SK-N-DZ (cell line): ENCODE measurements around the gene EMC10.

Experiments used
- DNase-seq: peaks from one replicate; pipeline ENCODE4 v3.0.0-alpha.2; 2015; ENCODE audit warnings: low spot score

Gene EMC10

DNA sequence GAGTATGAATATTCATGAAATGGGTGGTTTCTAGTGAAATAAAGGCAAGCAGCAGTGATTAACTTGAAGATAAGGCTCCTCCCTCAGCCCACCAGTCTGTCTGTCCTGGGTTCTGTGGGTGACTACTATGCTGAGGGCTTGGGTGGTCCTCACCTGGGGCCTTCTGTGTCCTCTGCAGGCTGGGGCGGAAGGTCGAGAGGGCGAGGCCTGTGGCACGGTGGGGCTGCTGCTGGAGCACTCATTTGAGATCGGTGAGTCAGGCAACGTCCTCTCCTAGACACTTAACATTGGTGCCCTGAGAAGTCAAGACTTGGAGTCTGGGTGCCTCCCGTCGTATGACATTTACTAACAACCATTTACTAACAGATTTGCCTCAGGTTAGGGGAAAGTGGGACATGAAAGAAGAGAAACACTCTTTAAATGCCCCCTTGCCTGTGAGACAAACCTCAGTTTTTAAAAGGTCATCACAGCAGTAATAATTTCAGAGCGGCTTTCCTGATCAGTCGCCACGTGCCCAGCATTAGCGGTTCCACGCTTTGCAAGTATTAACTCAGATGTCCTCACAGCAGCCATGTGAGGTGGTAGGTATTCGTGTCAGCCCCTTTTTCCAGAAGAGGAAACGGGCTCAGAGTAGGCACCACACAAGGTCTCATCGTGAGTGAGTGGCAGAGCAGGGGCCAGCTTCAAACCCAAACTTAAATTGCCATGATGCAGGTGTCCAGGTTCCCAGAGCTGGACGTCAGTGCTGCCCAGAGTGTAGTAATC, 1.6 kb downstream of the EMC10 start:
- no peak for DNase-seq

DNA sequence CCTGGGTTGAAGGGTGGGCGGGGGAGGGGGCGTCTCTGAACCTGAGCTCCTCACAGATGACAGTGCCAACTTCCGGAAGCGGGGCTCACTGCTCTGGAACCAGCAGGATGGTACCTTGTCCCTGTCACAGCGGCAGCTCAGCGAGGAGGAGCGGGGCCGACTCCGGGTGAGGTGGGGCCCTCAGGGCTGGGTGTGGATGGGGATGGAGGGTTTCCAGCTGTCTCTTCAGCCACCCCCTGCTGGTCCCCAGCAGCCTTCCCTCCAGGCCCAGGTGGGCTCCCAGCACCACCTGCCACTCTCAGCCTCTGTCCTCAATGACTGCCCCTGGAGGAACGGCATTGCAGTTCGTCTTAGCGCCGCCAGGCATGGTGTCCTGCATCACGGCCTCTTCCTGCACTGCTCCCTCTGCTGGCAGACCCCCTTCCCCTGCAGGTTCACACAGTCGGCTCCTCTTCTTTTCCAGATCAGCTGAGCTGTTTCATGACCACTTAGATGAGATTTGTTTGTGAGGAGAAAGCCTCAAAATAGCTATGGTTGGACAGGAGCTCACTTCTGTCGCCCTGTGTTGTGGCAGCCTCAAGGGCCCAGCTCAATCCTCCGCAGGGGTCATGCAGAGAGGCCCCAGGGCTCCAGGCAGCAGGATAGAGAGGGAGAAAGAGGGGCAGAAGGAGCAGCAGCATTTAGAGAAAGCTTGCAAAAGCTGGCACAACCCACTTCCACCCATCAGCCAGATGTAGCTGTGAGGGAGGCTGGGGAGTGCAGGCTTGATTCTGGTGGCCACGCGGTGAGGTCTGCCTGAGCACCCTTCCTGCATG, 2.8 kb downstream of the EMC10 start:
- DNase-seq, result no peak

DNA sequence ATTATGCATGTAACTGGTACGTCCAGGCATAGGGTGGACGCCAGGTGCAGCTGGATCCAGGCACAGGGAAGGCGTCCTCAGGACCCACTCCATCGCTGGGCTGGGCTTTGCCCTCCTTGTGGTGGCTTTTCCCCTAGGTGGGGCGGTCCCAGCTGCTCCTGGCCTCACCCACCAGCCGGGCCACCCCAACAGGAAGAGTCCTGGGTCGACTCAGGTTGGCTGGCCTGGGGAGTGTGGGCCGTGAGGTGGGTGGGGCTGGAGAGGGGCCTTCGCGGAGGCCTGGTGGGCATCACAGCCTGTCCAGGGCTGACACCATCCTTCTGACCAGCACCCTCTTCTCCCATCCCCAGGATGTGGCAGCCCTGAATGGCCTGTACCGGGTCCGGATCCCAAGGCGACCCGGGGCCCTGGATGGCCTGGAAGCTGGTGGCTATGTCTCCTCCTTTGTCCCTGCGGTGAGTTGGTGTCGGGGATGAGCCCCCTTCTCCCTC, 3.5 kb downstream of the EMC10 start:
- DNase-seq, result no peak

DNA sequence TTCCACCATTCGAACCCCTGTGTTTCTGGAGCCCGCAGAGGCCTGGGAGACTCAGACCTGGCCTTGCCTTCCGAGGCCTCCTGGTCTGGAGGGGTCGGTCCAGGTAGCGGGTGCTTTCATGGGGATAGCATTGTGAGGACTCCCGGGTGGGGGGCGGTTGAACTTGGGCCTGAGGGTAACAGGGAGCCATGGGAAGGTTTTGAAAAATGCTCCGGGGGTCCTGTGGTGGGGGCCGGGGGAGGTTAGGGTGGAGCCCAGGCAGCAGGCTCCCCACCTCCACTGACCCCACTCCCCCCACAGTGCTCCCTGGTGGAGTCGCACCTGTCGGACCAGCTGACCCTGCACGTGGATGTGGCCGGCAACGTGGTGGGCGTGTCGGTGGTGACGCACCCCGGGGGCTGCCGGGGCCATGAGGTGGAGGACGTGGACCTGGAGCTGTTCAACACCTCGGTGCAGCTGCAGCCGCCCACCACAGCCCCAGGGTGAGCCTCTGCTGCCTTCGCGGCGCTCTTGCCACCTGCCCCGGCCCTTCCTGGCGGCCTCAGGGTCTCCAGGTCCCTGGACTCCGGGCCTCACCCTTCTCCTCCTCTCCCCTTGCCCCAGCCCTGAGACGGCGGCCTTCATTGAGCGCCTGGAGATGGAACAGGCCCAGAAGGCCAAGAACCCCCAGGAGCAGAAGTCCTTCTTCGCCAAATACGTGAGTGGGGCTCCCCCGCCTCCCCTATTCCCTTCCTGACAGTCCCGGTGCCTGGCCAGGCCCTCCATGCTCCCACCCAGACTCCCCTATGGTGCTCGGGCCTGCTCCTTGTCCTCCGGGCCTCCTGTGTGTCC, 4.2 kb downstream of the EMC10 start:
- no peak for DNase-seq

DNA sequence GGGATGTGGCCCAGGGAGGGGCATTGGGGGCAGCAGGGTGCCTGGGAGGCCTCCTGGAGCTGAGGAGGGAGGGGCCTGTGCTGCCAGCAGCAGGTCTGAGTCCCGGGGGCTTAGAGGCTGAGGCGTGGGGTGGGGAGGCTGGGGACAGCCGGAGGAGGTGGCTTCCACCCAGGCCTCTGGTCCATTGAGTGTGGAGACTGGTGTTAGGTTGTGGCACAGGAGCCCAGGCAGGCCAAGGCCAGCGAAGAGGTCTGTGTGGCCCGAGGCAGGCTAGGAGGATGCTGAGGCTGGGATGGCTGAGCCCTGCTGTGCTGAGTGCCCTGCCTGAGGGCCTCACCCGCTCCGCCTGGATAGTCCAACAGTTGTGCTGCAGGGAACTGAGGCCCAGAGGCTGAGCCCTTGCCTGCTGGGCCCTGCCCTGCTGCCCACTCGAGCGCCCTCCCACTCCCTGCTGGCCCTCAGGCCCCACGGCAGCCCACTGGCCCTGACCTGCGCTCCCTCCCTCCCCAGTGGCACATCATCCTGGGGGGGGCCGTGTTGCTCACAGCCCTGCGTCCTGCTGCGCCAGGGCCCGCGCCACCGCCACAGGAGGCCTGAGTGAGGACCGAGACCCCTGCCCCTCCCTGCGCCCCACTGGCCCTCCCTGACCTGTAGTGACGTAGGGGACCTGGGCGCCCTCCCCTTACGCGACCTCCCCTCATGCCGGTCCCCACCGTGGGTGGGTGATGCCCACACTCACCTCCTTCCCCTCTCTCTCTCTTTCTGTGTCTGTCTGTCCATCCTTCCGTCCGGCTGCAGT, 5.2 kb downstream of the EMC10 start:
- DNase-seq, result no peak

DNA sequence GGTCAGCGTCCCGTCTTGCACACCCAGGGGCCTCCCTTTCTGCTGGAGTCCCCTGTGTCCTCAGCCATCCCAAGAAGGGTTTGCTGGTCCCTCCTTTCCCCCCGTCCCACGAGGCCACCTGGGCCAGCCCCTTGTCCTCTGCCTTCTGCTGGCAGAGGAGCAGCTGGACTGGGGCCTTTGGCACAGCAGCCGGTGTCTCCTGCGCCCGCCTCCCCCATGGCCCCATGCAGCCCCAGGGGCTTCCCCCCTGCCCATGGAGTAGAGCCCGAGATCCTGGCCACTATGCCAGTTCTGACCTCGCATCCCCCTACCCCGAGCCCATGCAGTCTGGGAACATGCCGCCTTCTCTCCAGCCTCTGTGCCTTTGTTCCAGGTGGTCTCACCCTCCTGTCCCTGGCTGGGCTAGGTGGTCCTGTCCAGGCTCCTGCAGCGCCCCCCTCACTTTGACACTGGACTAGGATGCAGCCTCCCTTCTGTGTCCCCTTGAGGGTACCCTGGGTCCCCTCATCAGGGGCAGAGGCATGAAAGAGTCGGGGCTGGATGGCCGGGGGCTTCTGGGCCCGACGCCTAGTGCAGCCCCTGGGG, 6.1 kb downstream of the EMC10 start:
- no peak for DNase-seq

DNA sequence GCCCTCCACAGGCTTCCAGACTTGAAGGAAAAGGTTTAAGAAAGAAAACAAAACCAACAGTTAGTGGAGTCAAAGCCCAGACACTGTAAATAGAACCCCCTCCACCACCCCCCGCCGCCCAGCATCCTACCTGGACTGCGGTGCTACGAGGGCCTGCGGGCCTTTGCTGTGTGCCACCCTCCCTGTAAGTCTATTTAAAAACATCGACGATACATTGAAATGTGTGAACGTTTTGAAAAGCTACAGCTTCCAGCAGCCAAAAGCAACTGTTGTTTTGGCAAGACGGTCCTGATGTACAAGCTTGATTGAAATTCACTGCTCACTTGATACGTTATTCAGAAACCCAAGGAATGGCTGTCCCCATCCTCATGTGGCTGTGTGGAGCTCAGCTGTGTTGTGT, 6.6 kb downstream of the EMC10 start:
- DNase-seq, result no peak

DNA sequence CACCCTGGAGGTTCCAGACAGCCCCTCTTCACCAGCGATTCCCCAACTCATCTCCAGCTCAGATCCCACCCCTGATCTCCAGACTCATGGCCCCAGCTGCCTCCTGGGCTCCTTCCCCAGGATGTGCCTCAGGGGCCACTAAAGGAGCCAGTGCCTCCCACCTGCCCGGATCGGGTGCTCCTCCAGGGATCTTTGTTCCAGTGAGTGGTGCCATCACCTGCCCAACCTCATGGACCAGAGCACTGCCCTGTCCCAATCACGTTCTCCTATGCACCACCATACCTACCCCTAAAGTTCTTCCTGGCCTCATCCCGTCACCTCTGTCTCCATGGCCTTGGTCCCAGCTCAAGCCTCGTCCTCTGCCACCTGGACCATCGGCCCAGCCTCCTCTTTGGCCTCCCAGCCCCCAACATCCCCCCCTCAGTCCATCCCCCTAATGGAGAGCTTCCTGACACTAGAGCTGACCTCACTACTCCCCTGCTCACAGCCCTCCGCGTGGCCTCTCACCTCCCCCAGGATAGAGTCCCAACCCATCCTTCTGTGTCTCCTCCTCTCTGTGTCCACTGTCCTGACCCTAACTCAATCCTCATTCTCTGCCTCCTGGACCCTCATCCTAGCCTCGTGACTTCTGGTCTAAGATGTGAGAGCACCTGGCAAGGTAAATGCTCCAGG, 9.1 kb downstream of the EMC10 start:
- DNase-seq, result no peak

DNA sequence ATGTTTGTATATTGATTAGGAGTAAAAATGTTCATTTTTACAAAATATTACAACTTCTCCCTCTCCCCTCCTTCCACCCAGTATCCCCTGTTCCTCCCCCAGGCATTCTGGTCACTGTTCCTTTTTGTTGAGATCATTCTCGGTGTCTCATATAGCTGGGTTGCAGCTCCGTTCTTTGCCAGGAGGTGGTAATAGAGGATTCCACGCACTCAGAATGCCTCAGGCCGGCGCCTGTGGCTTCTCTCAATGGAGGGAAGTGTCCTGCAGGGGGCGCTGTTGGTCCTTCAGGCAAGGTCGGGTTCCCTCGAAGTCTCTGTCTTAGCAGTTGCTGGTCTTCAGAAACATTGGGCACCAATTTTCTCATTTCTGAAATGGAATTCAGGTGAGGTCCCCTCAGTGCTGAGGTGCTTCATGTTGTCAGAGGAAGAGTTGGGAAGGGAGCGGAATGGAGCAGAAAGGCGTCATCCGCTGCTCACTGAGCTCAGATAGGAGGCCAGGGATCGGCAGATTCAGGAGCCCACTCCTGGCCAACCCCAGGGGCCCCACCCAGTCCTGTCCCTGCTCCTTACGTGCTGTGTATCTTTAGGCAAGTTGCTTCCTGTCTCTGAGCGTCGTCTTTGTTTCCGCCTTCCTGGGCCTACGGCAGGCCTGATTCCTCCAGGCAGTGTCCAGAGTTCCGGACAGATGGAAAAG, 10.7 kb downstream of the EMC10 start:
- no peak for DNase-seq

DNA sequence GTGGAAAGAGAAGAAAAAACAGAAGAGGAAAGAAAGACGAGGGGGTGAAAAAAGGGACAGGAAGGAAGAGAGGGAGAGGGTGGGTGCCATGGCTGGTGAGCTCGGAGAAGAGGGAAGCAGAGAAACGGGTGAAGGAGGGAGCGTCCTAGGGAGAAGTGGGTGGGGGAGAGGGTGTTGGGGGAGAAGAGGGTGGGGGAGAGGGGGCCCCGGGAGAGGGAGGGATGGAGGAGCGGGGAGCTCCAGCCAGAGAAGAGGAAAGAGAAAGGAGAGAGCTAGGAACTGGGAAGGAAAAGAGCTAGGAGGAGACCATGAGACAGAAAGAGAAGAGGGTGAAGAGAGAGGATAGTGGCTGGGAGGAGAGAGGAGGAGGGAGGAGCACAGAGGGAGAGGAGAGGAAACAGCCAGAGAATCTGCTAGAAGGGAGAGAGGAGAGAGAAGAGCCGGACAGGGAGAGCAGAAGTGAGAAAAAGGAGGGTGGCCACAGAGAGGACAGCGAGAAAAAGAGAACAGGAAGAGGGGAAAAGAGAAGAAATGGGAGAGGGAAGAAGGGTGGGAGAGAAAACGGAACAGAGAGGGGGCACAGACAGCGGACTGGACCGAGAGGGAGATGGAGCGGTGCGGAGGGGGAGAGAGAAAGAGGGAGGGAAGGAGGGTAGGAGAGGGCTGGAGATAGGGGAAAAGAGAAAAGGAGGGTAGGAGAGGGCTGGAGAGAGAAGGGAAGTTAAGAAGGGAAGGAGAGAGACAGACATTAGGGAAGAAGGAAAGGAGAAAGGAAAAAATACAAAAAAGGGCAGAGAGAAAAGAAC, 12.3 kb downstream of the EMC10 start:
- DNase-seq, result no peak

DNA sequence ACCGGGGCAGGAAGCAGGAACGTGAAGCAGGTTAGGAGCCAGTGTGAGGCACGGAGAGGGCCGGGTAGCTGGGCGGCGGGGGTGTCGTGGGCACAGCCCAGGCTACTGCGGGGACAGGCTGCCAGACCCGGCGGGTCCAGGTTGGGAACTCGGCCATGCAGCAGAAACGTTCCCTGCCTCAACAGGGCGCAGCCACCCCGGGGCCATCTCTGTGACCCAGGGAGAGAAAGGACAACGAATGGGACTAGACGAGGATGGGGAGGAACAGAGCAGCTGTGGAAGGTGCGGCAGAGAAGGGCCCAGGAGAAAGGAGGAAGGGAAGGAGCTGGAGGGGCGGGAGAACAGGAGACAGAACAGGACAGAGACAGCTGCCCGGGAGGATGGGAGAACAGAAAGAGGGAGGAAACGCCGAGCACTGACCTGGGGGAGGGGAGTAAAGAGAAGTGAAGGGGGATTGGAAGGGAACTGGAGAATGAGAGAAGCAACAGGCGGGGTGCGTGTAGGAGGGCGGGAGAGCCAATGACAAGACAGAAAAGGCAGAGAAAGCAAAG, 13.2 kb downstream of the EMC10 start:
- DNase-seq, result peak; percentile 34

DNA sequence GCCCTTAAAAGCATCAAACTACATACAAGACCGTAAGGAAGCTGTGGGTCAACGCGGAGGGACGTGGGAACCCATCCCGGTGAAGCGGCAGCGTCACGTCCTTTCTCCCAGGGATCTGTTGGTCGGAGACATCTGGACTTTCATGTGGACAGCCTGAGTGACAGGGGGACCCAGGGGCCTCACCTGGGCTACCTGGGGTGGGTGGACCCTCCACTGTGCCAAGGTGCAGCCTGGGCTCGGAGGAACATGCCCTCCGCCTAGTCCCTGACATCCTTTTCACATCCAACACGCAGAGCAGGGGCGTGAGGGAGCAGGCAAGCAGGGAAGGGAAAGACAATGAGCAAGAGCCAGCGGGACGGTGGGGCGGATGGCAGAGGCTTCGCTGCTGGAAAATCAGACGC, 14.1 kb downstream of the EMC10 start:
- no peak for DNase-seq

DNA sequence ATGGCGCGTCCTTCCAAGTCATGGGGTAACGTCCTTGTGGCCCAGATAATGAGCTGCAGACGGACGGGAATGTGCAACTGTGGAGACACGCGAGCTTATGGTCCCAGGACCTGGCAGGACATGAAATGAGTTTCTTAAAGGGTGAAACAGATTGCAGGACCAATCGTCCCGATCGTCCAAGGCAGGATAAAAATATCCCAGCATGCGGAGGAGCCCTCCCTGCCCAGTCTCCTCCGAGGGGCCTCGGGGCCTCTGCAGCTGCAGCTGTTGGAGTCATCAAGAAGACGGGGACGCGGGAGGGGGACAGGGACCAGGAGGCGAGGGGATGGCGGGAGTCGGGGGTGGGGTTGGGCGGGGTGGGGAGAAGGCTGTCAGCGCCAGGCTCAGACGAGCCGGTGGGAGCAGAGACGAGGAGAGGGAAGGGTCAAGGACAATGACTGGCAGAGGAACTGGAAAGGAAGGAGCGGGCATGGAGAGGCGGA, 14.7 kb downstream of the EMC10 start:
- no peak for DNase-seq

DNA sequence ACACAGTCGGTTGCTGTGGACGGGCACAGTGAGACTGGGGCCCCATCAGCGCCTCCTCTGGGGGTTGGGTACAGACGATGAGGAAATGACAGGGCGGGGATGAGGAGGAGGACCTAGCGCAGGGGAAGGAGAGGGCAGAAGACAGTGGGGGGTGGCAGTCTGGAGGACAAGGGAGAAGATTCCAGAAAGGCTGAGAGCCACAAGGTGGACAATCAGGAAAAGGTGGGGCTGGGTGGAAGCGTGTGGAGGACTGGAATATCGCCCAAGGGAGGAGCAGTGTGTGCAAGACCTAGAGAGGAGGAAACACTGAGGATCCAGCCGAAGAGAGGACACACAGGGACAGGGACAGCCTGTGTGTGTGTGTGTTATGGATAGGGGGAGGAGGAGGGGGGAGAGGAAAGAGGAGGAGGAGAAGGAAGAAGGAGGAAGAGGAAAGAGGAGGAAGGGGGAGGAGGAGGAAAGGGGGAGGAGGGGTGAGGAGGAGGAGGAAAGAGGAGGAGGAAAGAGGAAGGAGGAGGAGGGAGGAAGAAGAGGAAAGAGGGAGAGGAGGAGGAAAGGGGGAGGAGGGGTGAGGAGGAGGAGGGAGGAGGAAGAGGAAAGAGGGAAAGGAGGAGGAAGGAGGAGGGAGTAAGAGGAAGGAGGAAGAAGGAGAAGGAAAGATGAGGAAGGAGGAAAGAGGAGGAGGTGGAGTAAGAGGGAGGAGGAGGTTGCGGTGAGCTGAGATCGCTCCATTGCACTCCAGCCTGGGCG, 16.2 kb downstream of the EMC10 start:
- no peak for DNase-seq

DNA sequence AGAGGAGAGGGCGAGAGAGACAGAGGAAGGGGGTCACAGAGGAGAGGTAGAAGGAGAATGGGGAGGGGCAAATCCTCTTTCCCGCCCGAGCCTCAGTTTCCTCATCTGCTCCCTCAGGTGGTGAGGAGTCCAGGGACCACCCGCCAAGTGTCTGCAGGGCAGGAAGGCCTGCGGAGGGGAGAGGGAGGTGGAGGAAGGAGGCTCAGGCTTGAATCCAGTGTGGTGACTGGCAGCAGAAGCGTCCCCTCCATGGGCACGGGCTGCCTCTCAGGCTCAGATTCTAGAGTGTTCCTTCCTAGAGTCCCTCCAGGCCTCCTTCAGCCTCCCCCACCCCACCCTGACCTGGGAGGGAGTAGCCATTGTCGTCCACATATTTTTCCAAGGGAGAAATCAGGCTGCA, 16.9 kb downstream of the EMC10 start:
- DNase-seq, result no peak

DNA sequence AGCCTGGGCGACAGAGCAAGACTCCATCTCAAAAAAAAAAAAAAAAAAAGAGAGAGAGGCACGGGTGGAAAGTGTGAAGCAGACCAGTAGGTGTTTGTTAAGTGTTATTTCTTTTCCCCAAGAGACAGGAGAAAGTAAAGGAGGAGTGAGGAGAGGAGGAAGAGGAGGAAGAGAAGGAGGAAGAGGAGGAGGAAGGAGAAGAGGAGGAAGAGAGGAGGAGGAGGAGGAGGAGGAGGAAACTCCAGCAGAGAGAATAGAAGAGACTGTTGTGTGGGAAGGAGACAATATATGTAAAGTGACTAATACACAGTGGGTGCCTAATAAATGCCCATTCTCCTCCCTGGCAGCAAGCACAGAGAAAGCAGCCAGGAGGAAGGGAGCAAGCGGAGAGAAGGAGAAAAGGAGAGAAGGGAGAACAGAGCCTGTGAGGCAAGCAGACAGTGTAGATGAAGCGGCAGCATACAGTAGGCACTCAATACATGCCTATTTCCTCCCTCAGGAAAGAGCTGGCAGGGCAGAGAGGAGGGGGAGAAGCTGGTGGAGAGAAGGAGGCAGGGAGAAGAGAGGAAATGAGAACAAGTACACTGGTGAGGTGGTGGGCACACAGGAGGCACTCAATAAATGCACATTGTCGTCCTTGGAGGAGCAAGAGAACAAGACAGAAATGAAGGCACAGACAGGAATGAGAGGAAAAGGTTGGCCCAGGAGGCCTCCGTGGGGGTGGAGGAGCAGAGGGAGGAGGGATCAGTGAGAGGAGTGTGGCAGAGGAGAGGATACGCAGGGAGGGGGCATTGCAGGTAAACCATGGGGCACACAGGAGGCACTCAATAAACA, 18.1 kb downstream of the EMC10 start:
- DNase-seq, result no peak
